Lung (tissue), 12 donors: ENCODE measurements around the gene METTL1. TPM values are rescaled to one million over a fixed set of nuclear protein-coding genes. Genes with fewer than 3 reads are reported as not detected.

Experiments used
- ATAC-seq: fragments of 200-7000 bp; cut with Tn5 transposase; one replicate; pipeline ENCODE4 v1.9.1; 2020; ENCODE audit warnings: moderate number of reproducible peaks; ENCODE audit not compliant: insufficient read depth, low FRiP score
- DNase-seq, 3 donors: peaks; one replicate each; pipeline ENCODE4 v3.0.0-alpha.2; 2013 to 2017
- H3K27ac ChIP-seq, 2 donors: one replicate each; pipeline ENCODE4 v1.5.1; 2013; ENCODE audit warnings: mild to moderate bottlenecking in 2 of 2, moderate library complexity in 2 of 2, control low read depth in 1 of 2, inconsistent platforms in 1 of 2, low read depth in 1 of 2, low read length in 1 of 2
- H3K27me3 ChIP-seq, 3 donors: one replicate each; pipeline ENCODE4 v1.5.1; 2013; ENCODE audit warnings: low read length in 2 of 3; ENCODE audit not compliant: control insufficient read depth in 3 of 3, insufficient read depth in 3 of 3
- H3K36me3 ChIP-seq, 4 donors: one replicate each; pipeline ENCODE4 v1.5.1; 2013; ENCODE audit warnings: low read length in 4 of 4, mild to moderate bottlenecking in 1 of 4, moderate library complexity in 1 of 4; ENCODE audit not compliant: control insufficient read depth in 4 of 4, insufficient read depth in 4 of 4
- H3K4me1 ChIP-seq, 5 donors: one replicate each; pipeline ENCODE4 v1.5.1; 2013; ENCODE audit warnings: low read length in 5 of 5, mild to moderate bottlenecking in 2 of 5, moderate library complexity in 1 of 5; ENCODE audit not compliant: control insufficient read depth in 5 of 5, insufficient read depth in 5 of 5
- H3K4me3 ChIP-seq: one replicate; pipeline ENCODE4 v1.5.1; 2013; ENCODE audit warnings: mild to moderate bottlenecking, control low read depth, moderate library complexity
- H3K9ac ChIP-seq, 2 donors: one replicate each; pipeline ENCODE4 v1.5.1; 2013; ENCODE audit warnings: low read length in 2 of 2, control low read depth in 1 of 2; ENCODE audit not compliant: insufficient read depth in 1 of 2
- H3K9me3 ChIP-seq, 4 donors: one replicate each; pipeline ENCODE4 v1.5.1; 2013; ENCODE audit warnings: low read length in 3 of 4, mild to moderate bottlenecking in 1 of 4, moderate library complexity in 1 of 4; ENCODE audit not compliant: control insufficient read depth in 4 of 4, insufficient read depth in 3 of 4
- WGBS, 2 donors: extraction: QIAGEN DNeasy Blood & Tissue Kit; methylation state at CpG; one replicate each; pipeline ENCODE4 v1.1.7; 2013; 5-methylcytosine and 5-hydroxymethylcytosine counted together
- polyA plus RNA-seq, 2 donors: library from polyadenylated mRNA; stranded (reverse); fragments of 200-250 nt; gene quantifications; one replicate each; pipeline ENCODE4 v1.2.1, GENCODE V29; 2013
- total RNA-seq, 2 donors: library from RNA; depleted of rRNA in 1 of 2; stranded (reverse); fragments of >200 nt in 1 of 2; gene quantifications; one replicate each; pipeline ENCODE4 v1.2.1, GENCODE V29; 2014 to 2021
- TF ChIP-seq, protein P1 (sequence below): IDR thresholded peaks from 2 replicates; pipeline ENCODE4 v1.5.1; 2012; ENCODE audit warnings: mild to moderate bottlenecking; ENCODE audit errors: control extremely low read depth, extremely low read depth
- donor health status: control.
- donor health status: control.
- donor health status: Bipolar disorder and iron deficiency.
- donor health status: healthy.
- donor health status: DM: yes; HTN: yes; CAD: no.

Gene METTL1
- total and polyA plus RNA-seq, 4 donors, result 2.8 to 35.5 (median 31.6) TPM

DNA sequence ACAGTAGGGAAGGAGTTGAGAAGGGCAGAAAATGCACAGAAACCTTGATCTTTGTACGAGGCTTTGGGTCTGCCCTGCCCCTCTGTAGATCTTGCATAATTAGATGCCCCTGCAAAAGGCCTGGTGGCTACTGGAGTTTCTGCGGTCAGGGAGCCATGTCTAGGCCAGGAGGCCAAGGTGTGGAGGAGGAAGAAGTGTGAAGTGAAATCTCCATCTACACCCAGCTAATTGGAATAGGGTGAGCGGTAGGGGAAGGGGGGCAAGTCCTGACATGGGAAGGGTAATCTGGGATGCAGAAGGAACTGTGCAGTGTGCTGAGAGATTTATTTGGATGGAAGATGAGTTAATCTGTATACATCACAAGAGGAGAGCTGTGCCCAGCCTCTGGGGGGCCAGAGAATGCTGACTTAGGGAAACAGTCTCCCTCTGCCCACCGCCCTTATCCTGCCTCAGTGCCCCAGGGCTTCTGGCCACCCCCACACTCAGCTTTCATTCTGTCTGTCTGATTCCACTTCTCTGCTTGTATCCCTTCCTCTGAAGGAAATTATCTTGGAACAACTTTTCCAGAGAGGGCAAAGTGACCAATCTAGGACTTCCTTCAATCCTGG lies 10.4 kb downstream of the METTL1 start:
- no peak overlapping the region for H3K4me3 ChIP-seq
- no peak overlapping the region for H3K27ac ChIP-seq
- H3K4me1 ChIP-seq, result peaks cover 0 to 20% (median 1%) of the 10 kb centered on the region in 5 donors
- no peak overlapping the region for H3K9ac ChIP-seq
- H3K27me3 ChIP-seq, result peaks cover 0 to 39% (median 37%) of the 10 kb centered on the region in 3 donors
- ATAC-seq, result no peak
- H3K36me3 ChIP-seq, result peaks cover 0 to 12% (median 0%) of the 10 kb centered on the region in 4 donors
- peaks cover 0 to 5% (median 0%) of the 10 kb centered on the region in 4 donors for H3K9me3 ChIP-seq
- no peak for DNase-seq
- TF ChIP-seq, protein P1, sequence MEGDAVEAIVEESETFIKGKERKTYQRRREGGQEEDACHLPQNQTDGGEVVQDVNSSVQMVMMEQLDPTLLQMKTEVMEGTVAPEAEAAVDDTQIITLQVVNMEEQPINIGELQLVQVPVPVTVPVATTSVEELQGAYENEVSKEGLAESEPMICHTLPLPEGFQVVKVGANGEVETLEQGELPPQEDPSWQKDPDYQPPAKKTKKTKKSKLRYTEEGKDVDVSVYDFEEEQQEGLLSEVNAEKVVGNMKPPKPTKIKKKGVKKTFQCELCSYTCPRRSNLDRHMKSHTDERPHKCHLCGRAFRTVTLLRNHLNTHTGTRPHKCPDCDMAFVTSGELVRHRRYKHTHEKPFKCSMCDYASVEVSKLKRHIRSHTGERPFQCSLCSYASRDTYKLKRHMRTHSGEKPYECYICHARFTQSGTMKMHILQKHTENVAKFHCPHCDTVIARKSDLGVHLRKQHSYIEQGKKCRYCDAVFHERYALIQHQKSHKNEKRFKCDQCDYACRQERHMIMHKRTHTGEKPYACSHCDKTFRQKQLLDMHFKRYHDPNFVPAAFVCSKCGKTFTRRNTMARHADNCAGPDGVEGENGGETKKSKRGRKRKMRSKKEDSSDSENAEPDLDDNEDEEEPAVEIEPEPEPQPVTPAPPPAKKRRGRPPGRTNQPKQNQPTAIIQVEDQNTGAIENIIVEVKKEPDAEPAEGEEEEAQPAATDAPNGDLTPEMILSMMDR, result no peak
- 95% methylated on average over 4 of the region's 4 CpGs for WGBS, 2 donors

DNA sequence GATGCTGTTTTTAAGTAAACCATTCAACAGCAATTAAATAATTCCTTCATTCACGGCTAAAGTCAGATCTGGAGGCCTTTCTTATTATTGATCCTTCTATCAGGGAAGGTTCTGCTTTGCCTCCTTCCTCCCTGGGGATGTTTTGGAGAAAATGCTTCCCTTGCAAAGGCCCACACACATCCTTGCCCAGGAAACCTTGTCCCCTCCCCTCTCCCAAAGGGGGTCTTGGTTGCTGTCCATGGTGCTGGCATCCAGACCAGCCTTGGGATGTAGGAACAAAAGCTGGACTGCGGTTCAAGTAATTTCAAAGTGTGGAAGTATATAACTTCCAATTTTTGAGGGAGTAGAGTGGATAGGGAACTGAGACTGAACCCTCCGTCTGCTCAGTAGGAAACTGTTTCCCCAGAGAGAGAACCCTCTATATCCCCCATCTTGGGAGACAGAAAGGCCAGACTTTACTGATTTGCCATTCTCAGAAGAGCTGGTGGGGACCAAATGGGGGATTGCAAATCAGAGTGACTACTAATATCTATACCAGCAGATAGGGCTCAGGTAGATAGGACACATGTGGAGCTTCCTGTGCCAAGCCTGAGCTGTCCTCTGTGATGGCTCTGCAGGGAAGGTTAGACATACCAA lies 11.4 kb downstream of the METTL1 start:
- H3K27me3 ChIP-seq, result peaks cover 0 to 30% (median 27%) of the 10 kb centered on the region in 3 donors
- TF ChIP-seq, protein P1, result no peak
- ATAC-seq, result no peak

DNA sequence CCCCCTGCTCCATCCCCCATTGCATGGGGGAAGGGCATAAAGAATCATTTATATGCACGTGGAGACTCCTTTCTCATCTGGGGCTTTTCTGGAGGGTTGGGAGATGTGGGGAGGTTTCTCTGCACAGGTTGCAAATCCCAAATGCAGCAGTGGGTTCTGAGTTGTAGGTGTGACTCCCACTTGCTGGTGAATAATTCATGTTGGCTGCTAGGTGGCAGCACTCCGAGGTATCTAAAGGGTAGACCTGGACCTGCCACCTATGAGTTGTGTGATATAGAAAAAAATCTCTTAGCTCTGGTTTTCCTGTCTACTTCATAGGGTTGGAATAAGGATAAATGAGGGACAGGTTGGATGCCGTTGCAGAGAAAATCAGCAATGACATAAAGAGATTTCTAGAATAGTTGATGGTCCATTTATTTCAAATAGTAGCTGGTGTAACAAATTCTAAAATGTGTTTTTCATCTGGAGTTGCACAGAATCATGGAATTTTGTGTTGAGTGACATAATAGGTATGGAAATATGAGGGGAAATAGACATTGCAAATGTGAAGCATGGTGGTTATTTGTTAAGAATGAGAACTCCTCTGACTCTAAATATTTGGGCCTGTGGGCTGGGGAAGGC lies 12.4 kb downstream of the METTL1 start:
- ATAC-seq, result no peak
- Histone ChIP-seq H3K27me3 (peaks cover 0 to 20% (median 17%) of the 10 kb centered on the region in 3 donors), H3K27ac (no peak overlapping the region), H3K36me3 (peaks cover 0 to 12% (median 0%) of the 10 kb centered on the region in 4 donors), H3K9ac (no peak overlapping the region), H3K4me1 (peaks cover 2 to 12% (median 4%) of the 10 kb centered on the region in 5 donors), H3K9me3 (peaks cover 0 to 5% (median 0%) of the 10 kb centered on the region in 4 donors), H3K4me3 (no peak overlapping the region)
- DNase-seq, result no peak
- TF ChIP-seq, protein P1, result peak; percentile 14
- WGBS, 2 donors, result 45 to 48% methylated on average over 3 of the region's 3 CpGs

More for the DNA sequence above, 11.4 kb downstream of the METTL1 start:
- Histone ChIP-seq H3K36me3 (peaks cover 0 to 12% (median 0%) of the 10 kb centered on the region in 4 donors), H3K9ac (no peak overlapping the region), H3K4me3 (no peak overlapping the region), H3K9me3 (peaks cover 0 to 5% (median 0%) of the 10 kb centered on the region in 4 donors), H3K27ac (no peak overlapping the region), H3K4me1 (peaks cover 0 to 18% (median 4%) of the 10 kb centered on the region in 5 donors)
- WGBS, 2 donors, result 95 to 97% methylated on average over 3 of the region's 3 CpGs
- DNase-seq, result peak in 1 of 3 donors; percentile 55
